ENCODE data around the gene USP34. TPM values are rescaled to one million over a fixed set of nuclear protein-coding genes. Genes with fewer than 3 reads are reported as not detected.

USP34 gene
- total and polyA plus RNA-seq, 5 donors, result 37.3 to 78.0 (median 61.4) TPM

GRCh38 chr2:61266632-61267505 lies 204.0 kb downstream of the USP34 start:
- DNase-seq (no peak), ATAC-seq (no peak)
- Histone ChIP-seq H3K4me3 (ENCODE audit: low read length) (no peak overlapping the region), H3K4me1 (ENCODE audit: control insufficient read depth, insufficient read depth, low read length) (no peaks in the 10 kb centered on the region), H3K9me3 (ENCODE audit: control insufficient read depth, low read length) (no peaks in the 10 kb centered on the region), H3K27me3 (ENCODE audit: control insufficient read depth, insufficient read depth) (no peaks in the 10 kb centered on the region), H3K27ac (ENCODE audit: low read length) (no peak overlapping the region)
- intact Hi-C loops (cut with DNase I), result no loop called here
- whole genome bisulfite sequencing, result 80% methylated on average over 7 of the region's 7 CpGs

GRCh38 chr2:61263830-61264229 lies 207.1 kb downstream of the USP34 start:
- no peak overlapping the region for H3K27ac ChIP-seq (ENCODE audit: low read length)
- no peaks in the 10 kb centered on the region for H3K9me3 ChIP-seq (ENCODE audit: control insufficient read depth, low read length)
- ATAC-seq (no peak), DNase-seq (no peak)
- no peaks in the 10 kb centered on the region for H3K4me1 ChIP-seq (ENCODE audit: control insufficient read depth, insufficient read depth, low read length)
- intact Hi-C loops (cut with DNase I), result no loop called here
- 91% methylated on average over 2 of the region's 2 CpGs for WGBS
- no peak overlapping the region for H3K4me3 ChIP-seq (ENCODE audit: low read length)
- no peaks in the 10 kb centered on the region for H3K27me3 ChIP-seq (ENCODE audit: control insufficient read depth, insufficient read depth)

GRCh38 chr2:61262699-61263098 lies 208.2 kb downstream of the USP34 start:
- DNase-seq, result no peak

DNA sequence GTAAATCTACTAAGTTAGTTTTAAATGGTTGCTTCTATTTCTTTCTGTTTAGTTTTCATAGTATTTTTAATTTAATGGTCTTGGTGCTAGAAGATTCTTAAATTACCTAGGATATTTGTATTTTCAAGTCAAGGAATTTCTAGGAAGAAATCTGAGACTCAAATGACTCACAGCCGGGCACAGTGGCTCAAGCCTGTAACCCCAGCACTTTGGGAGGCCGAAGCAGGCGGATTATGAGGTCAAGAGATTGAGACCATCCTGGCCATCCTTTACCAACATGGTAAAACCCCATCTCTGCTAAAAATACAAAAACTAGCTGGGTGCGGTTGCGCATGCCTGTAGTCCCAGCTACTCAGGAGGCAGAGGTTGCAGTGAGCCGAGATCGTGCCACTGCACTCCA lies 213.4 kb downstream of the USP34 start:
- DNase-seq (no peak), ATAC-seq (no peak)
- Histone ChIP-seq H3K4me3 (ENCODE audit: low read length) (no peak overlapping the region), H3K4me1 (ENCODE audit: control insufficient read depth, insufficient read depth, low read length) (peaks cover 3% of the 10 kb centered on the region), H3K27me3 (ENCODE audit: control insufficient read depth, insufficient read depth) (no peaks in the 10 kb centered on the region), H3K9me3 (ENCODE audit: control insufficient read depth, low read length) (no peaks in the 10 kb centered on the region), H3K27ac (ENCODE audit: low read length) (no peak overlapping the region)
- intact Hi-C loops (cut with DNase I), result no loop called here
- WGBS, result 97% methylated on average over 7 of the region's 7 CpGs

More at GRCh38 chr2:61262699-61263098, 208.2 kb downstream of the USP34 start:
- intact Hi-C loops (cut with DNase I), result no loop called here
- H3K27me3 ChIP-seq (ENCODE audit: control insufficient read depth, insufficient read depth), result no peaks in the 10 kb centered on the region
- H3K9me3 ChIP-seq (ENCODE audit: control insufficient read depth, low read length), result no peaks in the 10 kb centered on the region
- 96% methylated on average over 5 of the region's 5 CpGs for WGBS
- H3K4me1 ChIP-seq (ENCODE audit: control insufficient read depth, insufficient read depth, low read length), result no peaks in the 10 kb centered on the region
- ATAC-seq, result no peak
- no peak overlapping the region for H3K27ac ChIP-seq (ENCODE audit: low read length)
- no peak overlapping the region for H3K4me3 ChIP-seq (ENCODE audit: low read length)

DNA sequence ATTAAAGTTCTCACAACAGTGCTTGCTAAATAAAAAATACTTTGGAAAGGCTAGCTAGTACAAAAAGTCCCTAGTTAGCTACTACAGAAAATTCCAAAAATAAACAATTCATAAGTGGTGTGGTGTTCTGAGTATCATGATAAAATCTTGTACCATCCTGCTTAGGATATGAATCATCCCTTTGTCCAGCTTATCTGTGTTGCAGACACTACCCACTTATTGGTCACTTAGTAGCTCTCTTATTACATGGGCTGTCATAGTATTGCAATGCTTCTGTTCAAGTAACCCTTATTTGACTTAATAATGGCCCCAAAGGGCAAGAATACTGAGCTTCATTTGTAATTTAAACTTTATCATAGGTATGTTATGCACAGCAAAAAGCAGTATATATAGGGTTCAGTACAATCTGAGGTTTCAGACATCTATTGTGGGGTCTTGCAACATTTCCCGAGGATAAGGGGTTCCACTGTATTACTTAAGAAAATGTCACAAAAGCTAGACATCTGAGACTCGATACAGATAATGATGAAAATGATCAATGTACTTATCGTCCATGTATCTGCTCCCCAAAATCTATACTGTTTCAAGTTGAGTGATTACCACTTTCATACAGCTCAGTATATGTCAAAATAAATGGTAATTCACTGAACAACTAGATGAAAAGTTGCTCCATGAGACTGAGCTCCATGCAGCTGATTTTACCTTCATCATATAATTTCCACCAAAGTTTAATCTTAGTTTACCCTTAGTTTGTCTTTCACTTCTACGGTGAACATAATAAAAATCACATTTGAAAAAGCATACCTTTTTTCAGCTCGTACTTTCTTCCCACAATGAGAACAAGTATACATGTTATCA lies 215.1 kb downstream of the USP34 start:
- intact Hi-C loops (cut with DNase I), result no loop called here
- WGBS, result 92% methylated on average over 5 of the region's 5 CpGs
- ATAC-seq (peak; percentile 80 to 92), DNase-seq (no peak)
- Histone ChIP-seq H3K27ac (ENCODE audit: low read length) (no peak overlapping the region), H3K4me1 (ENCODE audit: control insufficient read depth, insufficient read depth, low read length) (peaks cover 3% of the 10 kb centered on the region), H3K4me3 (ENCODE audit: low read length) (no peak overlapping the region), H3K9me3 (ENCODE audit: control insufficient read depth, low read length) (no peaks in the 10 kb centered on the region), H3K27me3 (ENCODE audit: control insufficient read depth, insufficient read depth) (no peaks in the 10 kb centered on the region)

GRCh38 chr2:61254536-61254935 lies 216.4 kb downstream of the USP34 start:
- H3K27ac ChIP-seq (ENCODE audit: low read length), result no peak overlapping the region
- WGBS, result 97% methylated on average over 5 of the region's 5 CpGs

DNA sequence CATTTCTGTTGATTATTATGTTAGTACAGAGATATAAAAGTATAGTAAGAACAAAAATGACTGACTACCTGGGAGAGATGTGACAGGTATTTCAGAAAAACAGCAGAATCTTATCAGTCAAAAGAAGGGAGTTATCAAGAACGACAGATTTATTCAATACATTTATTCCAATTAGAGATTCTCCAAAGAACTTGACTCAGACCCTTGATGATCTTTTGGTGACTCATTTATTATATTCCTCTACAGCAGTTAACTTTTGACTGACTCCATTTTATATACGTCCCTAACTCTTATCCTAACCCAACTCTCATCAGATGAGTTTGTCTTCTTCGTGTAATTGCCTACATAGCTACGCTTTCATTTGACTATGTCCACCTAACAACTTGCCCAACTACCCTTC lies 217.8 kb downstream of the USP34 start:
- no peak overlapping the region for H3K4me3 ChIP-seq (ENCODE audit: low read length)
- H3K27ac ChIP-seq (ENCODE audit: low read length), result no peak overlapping the region
- no peaks in the 10 kb centered on the region for H3K9me3 ChIP-seq (ENCODE audit: control insufficient read depth, low read length)
- WGBS, result 92% methylated on average over 4 of the region's 4 CpGs
- DNase-seq (no peak), ATAC-seq (no peak)
- H3K4me1 ChIP-seq (ENCODE audit: control insufficient read depth, insufficient read depth, low read length), result peaks cover 3% of the 10 kb centered on the region
- H3K27me3 ChIP-seq (ENCODE audit: control insufficient read depth, insufficient read depth), result no peaks in the 10 kb centered on the region
- intact Hi-C loops (cut with DNase I), result no loop called here

More at GRCh38 chr2:61254536-61254935, 216.4 kb downstream of the USP34 start:
- no peak overlapping the region for H3K4me3 ChIP-seq (ENCODE audit: low read length)
- H3K4me1 ChIP-seq (ENCODE audit: control insufficient read depth, insufficient read depth, low read length), result peaks cover 3% of the 10 kb centered on the region
- intact Hi-C loops (cut with DNase I), result no loop called here
- ATAC-seq (no peak), DNase-seq (no peak)
- no peaks in the 10 kb centered on the region for H3K27me3 ChIP-seq (ENCODE audit: control insufficient read depth, insufficient read depth)
- no peaks in the 10 kb centered on the region for H3K9me3 ChIP-seq (ENCODE audit: control insufficient read depth, low read length)

- intact Hi-C loops (cut with DNase I), result no loop called here
- WGBS, result 90% methylated on average over 2 of the region's 2 CpGs
- Histone ChIP-seq H3K9me3 (ENCODE audit: control insufficient read depth, low read length) (no peaks in the 10 kb centered on the region), H3K27ac (ENCODE audit: low read length) (no peak overlapping the region), H3K4me1 (ENCODE audit: control insufficient read depth, insufficient read depth, low read length) (peaks cover 3% of the 10 kb centered on the region), H3K4me3 (ENCODE audit: low read length) (no peak overlapping the region), H3K27me3 (ENCODE audit: control insufficient read depth, insufficient read depth) (no peaks in the 10 kb centered on the region)
- ATAC-seq, result no peak
- DNase-seq, result no peak
Measured at GRCh38 chr2:61252031-61252430, 218.9 kb downstream of the USP34 start.

- Histone ChIP-seq H3K27me3 (ENCODE audit: control insufficient read depth, insufficient read depth) (no peaks in the 10 kb centered on the region), H3K27ac (ENCODE audit: low read length) (no peak overlapping the region), H3K4me1 (ENCODE audit: control insufficient read depth, insufficient read depth, low read length) (no peaks in the 10 kb centered on the region), H3K9me3 (ENCODE audit: control insufficient read depth, low read length) (no peaks in the 10 kb centered on the region), H3K4me3 (ENCODE audit: low read length) (no peak overlapping the region)
- DNase-seq (no peak), ATAC-seq (peak in 1 of 2 donors; percentile 16)
- intact Hi-C loops (cut with DNase I), result no loop called here
- WGBS, result 95% methylated on average over 9 of the region's 9 CpGs
Measured at GRCh38 chr2:61249521-61250071, 221.3 kb downstream of the USP34 start.

DNA sequence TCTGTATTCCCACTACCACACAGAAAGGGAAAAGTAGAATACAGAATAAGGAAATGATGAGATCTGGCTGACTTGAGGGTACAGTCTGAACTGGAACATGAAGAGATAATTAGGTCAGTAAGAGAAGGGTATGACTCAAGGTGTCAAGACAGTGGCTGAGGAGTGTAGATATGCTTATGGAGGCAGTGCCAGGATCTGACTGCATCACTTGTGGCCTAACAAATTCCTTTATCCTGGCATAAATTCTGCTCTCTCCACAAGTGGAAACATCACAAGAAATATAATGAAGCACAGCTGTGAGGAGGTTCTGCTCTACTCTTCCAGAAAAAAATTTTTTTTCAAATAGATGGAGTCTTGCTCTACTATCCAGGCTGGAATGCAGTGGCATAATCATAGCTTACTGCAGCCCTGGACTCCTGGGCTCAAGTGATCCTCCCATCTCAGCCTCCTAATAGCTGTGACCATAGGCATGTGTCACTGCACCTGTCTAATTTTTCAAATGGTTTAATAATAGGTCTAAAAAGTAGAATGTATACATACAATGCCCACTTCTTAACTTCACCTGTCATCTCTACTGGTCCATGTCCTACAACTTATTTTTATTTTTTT lies 223.6 kb downstream of the USP34 start:
- H3K4me1 ChIP-seq (ENCODE audit: control insufficient read depth, insufficient read depth, low read length), result no peaks in the 10 kb centered on the region
- no peaks in the 10 kb centered on the region for H3K27me3 ChIP-seq (ENCODE audit: control insufficient read depth, insufficient read depth)
- ATAC-seq, result peak; percentile 48 to 84
- no peaks in the 10 kb centered on the region for H3K9me3 ChIP-seq (ENCODE audit: control insufficient read depth, low read length)
- intact Hi-C loops (cut with DNase I), result no loop called here
- no peak overlapping the region for H3K4me3 ChIP-seq (ENCODE audit: low read length)
- no peak for DNase-seq
- no peak overlapping the region for H3K27ac ChIP-seq (ENCODE audit: low read length)
